HEK293 (cell line): Measurements from ENCODE around the gene SLC4A1.

Experiments
- BCL6B ChIP-seq: fragments of 450-650 bp; formaldehyde crosslinking; IDR thresholded peaks from 2 replicates; pipeline ENCODE4 v1.5.1; 2017; ENCODE audit warnings: missing biosample characterization, missing genetic modification characterization
- CTCF ChIP-seq: fragments of 450-650 bp; formaldehyde crosslinking; IDR thresholded peaks from 2 replicates; pipeline ENCODE4 v1.5.1; 2016; ENCODE audit warnings: missing biosample characterization, missing genetic modification characterization
- PRDM1 ChIP-seq: fragments of 450-650 bp; formaldehyde crosslinking; IDR thresholded peaks from 2 replicates; pipeline ENCODE4; 2016; ENCODE audit warnings: missing biosample characterization, missing genetic modification characterization
- ZBTB1 ChIP-seq: fragments of 450-650 bp; formaldehyde crosslinking; IDR thresholded peaks from 2 replicates; pipeline ENCODE4 v1.5.1; 2016; ENCODE audit warnings: missing biosample characterization, missing genetic modification characterization
- ZNF274 ChIP-seq, 2 experiments: fragments of 200-500 bp in 1 of 2; fragments of 450-650 bp in 1 of 2; sonication (Bioruptor generic) in 1 of 2; formaldehyde crosslinking in 1 of 2; IDR thresholded peaks; 2 replicates each; pipeline versions ENCODE4 v1.5.1 to v1.6.1; 2014 to 2016; ENCODE audit warnings: borderline replicate concordance in 1 of 2, inconsistent platforms in 1 of 2, low read length in 1 of 2, missing biosample characterization in 1 of 2, missing genetic modification characterization in 1 of 2
- ZNF311 ChIP-seq: fragments of 450-650 bp; formaldehyde crosslinking; IDR thresholded peaks from 2 replicates; pipeline ENCODE4 v1.5.1; 2017; ENCODE audit warnings: missing biosample characterization, missing genetic modification characterization, borderline replicate concordance
- ZNF394 ChIP-seq: fragments of 450-650 bp; formaldehyde crosslinking; IDR thresholded peaks from 2 replicates; pipeline ENCODE4 v1.5.1; 2016; ENCODE audit warnings: missing biosample characterization, missing genetic modification characterization, mild to moderate bottlenecking, moderate library complexity, borderline replicate concordance
- ZNF629 ChIP-seq: fragments of 450-650 bp; formaldehyde crosslinking; IDR thresholded peaks from 2 replicates; pipeline ENCODE4 v1.5.1; 2017; ENCODE audit warnings: missing biosample characterization, missing genetic modification characterization

- TF ChIP-seq CTCF (no peak), BCL6B (tag by site-specific recombination) (no peak), ZBTB1 (tag by site-specific recombination) (no peak), ZNF629 (no peak), ZNF311 (tag by site-specific recombination) (no peak), PRDM1 (no peak), ZNF274 (IDR thresholded peaks at IDR 0.05; ENCODE audit: low read length) (no peak), ZNF274 (tag by site-specific recombination; IDR thresholded peaks at IDR 0.05; ENCODE audit: borderline replicate concordance) (no peak), ZNF394 (no peak)
Measured at GRCh38 chr17:44287651-44288050, 19.7 kb upstream of the SLC4A1 start.
